NCI-H510A treated with DMSO at 0.1 percent for 48 hours (cell line): ENCODE measurements around the gene PSMA6.
"Not testable (repeated sequence)": the region's sequence is repeated elsewhere in the genome, so short reads cannot be mapped to it uniquely, and the experiment has no call there.

Source experiments
- DNase-seq: peaks from one replicate; lab custom pipeline; 2025; lab: John Stamatoyannopoulos, UW

The PSMA6 gene

GRCh38 chr14:35285168-35286002, 6.8 kb upstream of the PSMA6 start:
- DNase-seq = no peak

- DNase-seq = no peak
These were observed 6.1 kb upstream of the PSMA6 start for GRCh38 chr14:35286003-35286600.

- DNase-seq = no peak
These were observed 5.5 kb upstream of the PSMA6 start for GRCh38 chr14:35286707-35287106.

GRCh38 chr14:35287431-35288013, 4.7 kb upstream of the PSMA6 start:
- DNase-seq = no peak

GRCh38 chr14:35289623-35290022, 2.6 kb upstream of the PSMA6 start:
- no peak for DNase-seq

GRCh38 chr14:35292770-35293561, 784 bp downstream of the PSMA6 start:
- DNase-seq = no peak

- no peak for DNase-seq
These were observed 3.6 kb downstream of the PSMA6 start for GRCh38 chr14:35295845-35296161.

- DNase-seq = no peak
These were observed 4.4 kb downstream of the PSMA6 start for GRCh38 chr14:35296545-35296944.

- no peak for DNase-seq
These were observed 5.5 kb downstream of the PSMA6 start for GRCh38 chr14:35297706-35298105.

- DNase-seq = no peak
These were observed 6.2 kb downstream of the PSMA6 start for GRCh38 chr14:35298351-35298750.

GRCh38 chr14:35299708-35300107, 7.5 kb downstream of the PSMA6 start:
- DNase-seq = no peak

- no peak for DNase-seq
These were observed 8.0 kb downstream of the PSMA6 start for GRCh38 chr14:35300228-35300627.

GRCh38 chr14:35301334-35301733, 9.2 kb downstream of the PSMA6 start:
- DNase-seq = not testable (repeated sequence)

- no peak for DNase-seq
These were observed 9.8 kb downstream of the PSMA6 start for GRCh38 chr14:35301735-35302528.

GRCh38 chr14:35303149-35303935, 11.2 kb downstream of the PSMA6 start:
- DNase-seq = no peak

- no peak for DNase-seq
These were observed 12.8 kb downstream of the PSMA6 start for GRCh38 chr14:35304812-35305462.

GRCh38 chr14:35305633-35306032, 13.5 kb downstream of the PSMA6 start:
- no peak for DNase-seq

- DNase-seq = no peak
These were observed 13.9 kb downstream of the PSMA6 start for GRCh38 chr14:35306114-35306513.

- DNase-seq = no peak
These were observed 25.6 kb downstream of the PSMA6 start for GRCh38 chr14:35317820-35318219.

- DNase-seq = no peak
These were observed 27.3 kb downstream of the PSMA6 start for GRCh38 chr14:35319509-35319908.
